GM18873 (cell line): Measurements from ENCODE around the gene NPDC1.
"Not testable (repeated sequence)": the region's sequence is repeated elsewhere in the genome, so short reads cannot be mapped to it uniquely, and the experiment has no call there.

Experiments
- ATAC-seq: cut with Tn5 transposase; IDR thresholded peaks from one replicate; pipeline ENCODE4 v1.9.1; 2021; ENCODE audit warnings: mild to moderate bottlenecking, moderate library complexity, moderate number of reproducible peaks; ENCODE audit not compliant: unreplicated experiment, low FRiP score

NPDC1 gene

DNA sequence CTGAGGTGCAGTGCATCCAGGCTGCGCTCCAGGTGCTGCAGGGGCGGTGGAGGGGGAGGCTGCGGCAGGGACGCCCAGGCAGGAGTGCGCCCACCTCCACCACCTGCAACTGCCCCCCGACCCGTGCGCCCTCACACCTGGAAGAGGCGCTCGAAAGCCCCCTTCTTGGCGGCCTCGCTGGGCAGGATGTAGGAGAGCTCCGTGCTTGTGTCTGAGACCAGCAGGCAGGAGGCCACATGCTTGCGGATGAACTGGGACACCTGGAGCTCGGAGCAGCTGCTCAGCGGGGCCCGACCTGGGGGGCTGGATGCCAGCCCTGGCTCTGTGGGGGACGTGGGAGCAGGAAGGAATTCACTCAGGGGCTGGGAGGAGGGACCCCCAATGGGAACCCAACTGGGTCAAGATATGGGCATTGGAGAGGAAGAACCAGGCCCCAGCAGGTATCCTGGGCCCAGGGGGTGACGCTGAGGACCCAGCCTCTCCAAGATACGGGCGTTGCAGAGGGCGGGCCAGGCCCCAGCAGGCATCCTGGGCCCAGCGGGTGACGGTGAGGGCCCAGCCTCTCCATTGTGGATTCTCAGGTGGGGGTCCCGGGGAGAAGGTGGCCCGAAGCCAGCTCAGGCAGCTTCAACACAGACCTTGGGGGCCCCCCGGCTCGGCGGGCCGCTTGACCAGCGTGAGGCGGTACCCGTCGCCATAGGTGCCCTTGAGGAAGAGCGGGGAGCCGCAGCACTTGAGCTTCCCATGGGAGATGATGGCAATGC is 31.0 kb downstream of the NPDC1 start:
- no peak for ATAC-seq

DNA sequence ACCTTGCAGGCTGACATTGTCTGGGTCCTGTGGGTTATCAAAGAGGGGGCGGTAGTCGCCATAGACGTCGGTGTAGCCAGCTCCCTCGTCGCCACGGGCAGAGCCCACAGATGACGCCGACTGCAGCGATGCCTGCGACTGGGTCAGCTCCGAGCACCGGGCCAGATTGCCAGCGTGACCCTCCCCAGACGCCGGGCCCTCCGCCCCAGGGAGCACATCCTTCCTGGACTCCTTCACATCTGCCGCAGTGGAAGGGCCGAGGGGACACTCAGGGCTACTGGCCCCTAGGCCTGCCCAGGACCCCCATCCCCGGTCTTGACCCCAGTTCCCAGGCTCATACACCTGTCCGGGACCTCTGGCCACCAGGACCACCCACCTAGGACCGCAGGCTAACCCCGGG is 31.8 kb downstream of the NPDC1 start:
- ATAC-seq, result no peak

DNA sequence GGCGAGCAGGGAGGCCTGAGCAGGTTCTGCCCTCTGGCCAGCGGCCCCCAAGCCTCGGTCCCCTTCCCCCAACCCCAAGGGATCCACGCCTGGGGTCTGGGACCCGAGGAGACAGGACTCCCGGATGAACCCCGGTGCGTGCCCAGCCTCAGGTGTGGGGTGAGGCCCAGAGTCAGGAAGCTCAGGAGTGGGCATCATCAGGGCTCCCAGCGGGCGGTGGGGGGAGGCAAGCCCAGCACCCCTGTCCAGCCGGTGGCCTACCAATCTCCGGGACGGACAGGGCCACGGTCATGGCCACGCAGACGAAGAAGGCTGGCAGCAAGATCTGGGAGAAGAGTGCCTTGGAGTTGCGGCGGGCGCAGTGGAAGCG is 32.4 kb downstream of the NPDC1 start:
- no peak for ATAC-seq

DNA sequence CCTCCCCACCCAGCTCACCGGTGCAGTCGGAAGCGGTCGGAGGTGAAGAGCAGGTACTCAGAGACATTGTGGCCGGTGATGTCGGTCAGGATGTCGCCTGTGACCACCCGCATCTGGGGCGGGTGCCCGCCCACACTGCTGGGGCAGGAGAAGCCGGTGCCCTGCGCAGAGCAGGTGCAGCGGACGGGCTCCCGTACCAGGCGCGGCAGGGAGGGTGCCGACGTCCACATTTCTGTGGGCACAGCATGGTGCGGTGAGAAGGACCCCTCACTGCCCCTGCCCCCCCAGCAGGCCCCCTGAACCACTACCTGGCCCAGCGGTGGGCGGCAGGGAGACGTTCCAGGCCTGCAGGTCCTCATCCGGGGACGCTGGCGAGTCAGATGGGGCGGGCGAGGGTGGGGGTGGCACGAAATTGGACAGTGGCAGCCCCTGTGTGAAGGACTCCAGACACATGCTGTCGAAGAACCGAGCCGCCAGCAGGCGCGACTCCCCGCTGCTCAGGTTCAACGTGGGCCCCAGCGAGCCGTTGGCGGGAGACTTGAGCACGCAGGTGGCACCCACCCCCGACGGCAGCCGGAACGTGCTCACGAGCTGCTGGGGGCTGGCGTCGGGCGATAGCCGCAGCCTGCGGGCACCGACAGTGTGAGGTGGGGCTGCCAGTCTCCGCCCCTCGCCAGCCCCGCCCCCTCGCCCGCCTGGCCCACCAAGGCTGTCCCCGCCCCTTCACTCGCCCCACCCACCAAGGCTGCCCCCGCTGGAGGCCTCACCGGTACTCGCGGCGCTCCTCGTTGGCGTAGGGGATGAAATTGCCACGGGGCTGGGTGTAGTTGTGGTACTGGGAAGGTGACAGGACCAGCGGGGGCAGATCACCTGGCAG is 33.0 kb downstream of the NPDC1 start:
- no peak for ATAC-seq

DNA sequence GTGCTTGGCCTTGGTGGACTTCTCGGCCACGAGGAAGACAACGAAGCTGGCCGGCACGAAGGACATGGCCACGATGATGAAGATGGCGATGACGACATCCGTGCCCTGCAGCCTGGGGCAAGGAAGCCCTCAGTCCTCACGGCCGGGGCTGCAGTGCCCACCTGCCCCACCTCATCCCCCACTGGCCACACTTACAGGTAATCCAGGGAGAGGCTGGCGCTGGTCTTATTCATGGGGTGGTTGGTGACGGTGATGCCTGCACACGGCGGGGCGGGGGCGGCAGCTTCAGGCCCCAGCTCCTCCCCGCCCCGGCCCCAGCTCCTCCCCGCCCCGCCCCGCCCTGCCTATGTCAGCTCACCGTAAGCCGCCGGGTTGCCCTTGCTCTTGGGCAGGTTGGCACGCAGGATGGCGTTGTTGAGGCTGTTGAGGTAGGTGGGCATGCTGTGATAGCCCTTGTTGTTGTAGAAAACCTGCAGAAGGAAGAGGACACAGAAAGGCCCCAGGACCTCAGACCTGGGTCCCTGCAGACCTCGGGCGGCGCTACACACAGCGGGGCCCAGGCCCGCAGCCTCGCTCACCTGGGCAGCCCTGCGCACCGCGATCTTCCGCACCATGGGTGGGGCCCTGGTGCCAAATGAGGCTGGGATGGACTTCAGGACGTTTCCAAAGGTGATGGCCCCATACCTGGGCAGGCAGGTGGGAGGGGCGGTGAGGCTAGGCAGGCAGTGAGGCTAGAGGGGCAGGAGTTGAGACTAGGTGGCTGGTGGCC is 33.9 kb downstream of the NPDC1 start:
- no peak for ATAC-seq

DNA sequence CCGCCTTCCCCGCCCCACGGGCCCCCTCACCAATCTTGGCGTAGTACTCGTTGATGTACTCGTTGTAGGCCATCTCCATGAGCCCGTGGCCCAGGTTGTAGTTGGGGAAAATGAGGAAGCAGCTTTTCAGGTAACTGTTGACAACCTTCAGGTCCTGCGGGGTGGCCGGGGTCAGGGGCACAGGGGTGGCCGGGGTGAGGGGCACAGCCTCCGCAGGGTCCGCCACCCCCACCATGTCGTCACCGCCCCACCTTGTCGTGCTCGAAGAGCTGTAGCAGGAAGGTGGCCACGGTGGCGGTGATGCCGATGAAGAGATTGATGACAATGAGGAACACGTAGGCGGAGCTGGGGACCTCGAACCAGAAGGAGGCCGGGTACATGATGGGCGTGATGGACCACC is 34.8 kb downstream of the NPDC1 start:
- no peak for ATAC-seq

DNA sequence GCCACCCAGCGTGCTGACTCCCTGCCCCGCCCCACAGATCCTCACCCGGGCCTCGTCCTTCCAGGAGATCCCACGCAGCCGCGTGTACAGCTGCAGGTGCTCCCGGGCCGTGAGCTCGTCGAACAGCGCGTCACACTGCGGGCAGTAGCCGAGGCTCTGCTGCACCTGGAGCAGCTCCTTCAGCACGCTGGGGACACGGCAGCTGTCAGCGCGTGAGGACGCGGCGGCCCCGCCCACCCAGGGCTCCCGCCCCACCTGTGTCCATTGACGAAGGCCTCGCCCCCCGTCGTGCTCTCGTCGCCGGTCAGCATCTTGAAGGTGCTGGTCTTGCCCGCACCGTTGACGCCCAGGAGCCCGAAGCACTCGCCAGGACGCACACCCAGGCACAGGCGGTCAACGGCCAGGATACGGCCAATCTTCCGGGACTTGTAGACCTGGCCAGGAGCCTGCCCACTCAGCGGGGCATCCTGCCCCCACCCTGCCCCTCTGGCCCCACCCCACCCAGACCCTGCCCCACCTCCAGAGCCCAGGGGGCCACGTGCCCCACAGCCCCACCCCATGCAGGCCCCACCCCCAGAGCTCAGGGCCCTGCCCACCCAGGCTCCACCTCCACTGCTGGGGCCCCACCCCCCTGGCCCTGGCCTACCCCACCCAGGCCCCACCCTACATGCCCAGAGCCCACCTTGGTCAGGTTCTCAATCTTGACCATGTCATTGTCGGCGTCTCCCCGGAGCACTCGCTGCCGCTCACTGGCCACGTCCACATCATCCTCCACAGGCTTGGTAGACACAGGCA is 35.8 kb downstream of the NPDC1 start:
- ATAC-seq, result no peak

DNA sequence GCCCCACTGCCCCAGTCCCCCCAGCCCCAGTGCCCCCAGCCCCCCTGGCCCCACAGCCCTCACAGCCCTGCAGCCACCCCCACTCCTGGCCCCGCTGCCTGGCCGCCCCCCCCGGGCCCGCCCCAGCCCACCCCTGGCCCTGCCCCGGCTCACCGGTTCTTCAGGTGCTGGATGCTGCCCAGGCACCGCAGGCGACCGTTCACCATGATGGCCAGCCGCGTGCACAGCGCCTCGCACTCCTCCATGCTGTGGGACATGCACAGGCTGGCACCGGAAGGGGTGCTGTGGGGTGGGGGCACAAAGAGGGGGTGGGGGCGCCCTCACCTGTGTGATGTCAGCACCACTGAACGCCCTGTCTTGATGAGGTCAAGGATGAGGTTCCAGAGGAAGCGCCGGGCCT is 36.8 kb downstream of the NPDC1 start:
- ATAC-seq, result no peak

DNA sequence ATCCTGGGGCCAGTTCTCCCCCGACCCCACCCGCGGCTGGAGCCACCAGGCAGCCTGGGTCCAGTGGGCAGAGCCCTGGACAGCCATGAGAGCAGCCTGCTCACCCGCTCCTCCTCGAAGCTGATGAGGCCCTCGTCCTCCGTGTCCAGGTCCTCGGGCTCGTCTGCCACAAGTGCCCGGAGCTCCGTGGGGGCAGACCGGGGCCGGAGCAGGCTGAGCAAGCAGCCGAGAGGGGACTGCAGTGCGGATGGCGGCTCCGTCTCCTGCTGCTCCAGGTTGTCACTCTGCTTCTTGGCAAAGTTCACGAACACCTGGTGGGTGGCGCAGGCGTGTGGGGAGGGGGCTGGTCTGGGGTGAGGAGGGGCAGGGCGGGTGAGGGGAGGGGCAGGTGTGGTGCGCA is 37.7 kb downstream of the NPDC1 start:
- no peak for ATAC-seq

DNA sequence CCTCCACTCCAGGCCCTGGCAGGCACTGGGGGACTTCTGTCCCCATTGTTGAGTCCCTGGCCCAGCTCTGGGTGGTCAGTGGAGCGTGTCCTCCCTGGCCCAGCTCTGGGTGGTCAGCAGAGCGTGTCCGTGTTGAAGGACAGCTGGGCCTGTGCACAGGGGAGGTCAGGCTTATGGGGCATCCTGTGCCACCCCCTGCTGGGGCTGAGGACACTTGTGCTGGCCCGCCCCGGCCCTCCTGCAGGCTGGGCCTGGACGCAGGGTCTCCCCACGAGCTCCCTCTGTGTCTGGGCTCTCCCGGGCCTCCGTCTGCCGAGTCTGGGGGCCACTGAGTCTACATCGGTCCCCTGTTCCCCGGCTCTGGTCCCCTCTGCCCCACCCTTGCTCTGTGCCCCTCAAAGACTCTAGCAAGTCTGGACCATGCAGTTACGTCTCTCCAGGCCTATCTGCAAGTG is 38.1 kb downstream of the NPDC1 start:
- no peak for ATAC-seq

DNA sequence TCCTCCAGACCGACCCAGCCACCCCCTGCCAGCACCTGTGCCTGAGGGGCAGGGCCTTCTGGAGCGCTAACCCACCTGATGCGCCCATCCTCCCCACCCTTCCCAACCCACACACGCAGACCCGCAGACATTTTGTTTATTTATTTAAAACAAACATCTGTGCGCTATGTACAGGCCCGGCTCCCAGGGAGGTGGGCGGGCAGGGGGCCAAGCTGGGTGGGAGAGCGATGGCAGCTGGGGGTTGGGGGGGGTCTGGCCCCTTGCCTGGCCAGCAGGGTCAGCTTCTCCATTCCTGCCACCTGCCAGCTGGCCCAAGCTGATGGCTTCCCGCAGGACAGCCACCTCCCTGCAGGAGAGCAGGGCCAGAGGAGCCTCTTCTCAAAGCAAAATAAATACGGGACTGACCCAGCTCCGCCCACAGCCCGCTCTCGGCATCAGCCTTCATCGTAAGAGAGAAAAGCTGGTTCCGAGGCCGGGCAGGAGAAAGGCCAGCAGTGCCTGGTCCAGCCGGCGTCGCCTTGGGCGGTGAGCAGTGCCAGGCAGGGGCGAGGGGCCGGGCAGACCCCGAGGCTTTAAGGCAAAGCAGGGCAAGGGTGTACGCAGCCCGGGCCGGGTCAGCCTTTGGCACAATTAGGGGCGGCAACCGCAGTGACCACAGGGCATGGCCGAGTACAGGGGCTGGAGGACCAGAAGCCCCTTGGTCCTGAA is 38.7 kb downstream of the NPDC1 start:
- ATAC-seq, result no peak

DNA sequence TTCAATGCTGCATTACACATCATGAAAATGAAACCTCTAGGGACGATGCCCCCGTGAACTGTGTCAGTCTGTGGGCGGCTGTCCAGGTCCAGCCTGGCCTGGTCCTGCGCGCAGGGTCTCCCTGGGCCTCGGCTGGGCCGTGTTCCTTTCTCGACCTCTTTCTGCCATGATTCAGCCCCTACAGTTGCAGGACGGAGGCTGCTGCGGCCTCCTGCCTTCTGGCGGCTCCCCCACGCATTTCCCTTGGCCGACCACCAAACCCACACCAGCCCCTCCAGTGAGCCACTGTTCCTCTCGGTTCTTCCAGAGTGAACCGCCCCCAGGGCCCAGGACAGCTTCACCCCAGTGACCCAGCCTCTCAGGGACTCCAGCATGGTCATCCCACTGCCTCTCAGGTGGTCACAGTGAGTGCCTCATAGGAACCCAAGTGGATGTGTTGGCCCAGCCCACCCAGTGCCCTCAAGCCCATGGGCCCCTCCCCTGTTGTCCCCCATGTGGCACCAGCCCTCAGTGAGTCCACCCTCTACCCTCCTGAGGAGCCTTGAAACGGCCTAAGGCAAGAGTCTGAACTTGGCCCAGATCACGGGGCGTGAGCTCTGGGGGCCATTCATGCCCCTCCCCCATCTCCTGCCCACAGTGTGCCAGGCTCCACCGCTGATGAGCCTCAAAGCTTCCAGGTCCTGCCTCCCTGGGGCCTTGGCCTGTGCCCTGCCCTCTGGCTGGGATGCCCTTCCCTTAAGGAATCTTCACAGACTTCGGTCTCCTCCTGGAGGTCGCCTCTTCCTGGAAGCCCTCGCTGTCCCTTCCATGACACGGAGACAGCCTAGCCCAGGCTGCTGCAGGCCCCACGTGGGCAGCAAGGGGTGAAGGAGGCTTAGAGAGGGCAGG is 39.6 kb downstream of the NPDC1 start:
- no peak for ATAC-seq

DNA sequence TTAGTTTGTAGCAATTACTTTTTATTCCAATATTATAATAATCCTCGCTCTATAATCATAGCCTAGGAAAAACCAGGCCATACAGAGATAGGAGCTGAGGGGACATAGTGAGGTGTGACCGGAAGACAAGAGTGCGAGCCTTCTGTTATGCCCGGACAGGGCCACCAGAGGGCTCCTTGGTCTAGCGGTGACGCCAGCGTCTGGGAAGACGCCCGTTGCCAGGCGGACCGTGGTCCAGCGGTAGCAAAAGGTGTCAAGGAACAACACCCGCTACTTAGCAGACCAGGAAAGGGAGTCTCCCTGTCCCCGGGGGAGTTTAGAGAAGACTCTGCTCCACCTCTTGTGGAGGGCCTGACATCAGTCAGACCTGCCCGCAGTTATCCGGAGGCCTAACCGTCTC is 41.7 kb downstream of the NPDC1 start:
- not testable (repeated sequence) for ATAC-seq

DNA sequence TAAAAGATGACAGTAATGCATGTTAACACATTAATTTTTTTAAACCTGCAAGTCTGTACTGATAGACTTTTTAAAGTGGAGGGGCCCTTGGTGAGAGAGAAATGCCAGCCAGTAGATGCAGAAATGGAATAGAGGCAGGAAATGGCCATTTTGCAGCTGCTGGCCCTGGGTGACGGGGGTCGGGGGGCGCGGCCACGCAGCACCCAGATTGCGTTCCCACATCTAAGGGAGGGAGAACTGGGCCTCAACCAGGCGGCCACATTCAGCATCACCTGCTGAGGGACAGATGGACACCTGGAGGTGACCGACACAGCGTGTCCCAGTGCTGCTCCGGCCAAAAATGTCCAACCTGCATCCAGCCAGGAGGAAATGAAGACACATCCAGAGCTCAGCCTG is 43.3 kb downstream of the NPDC1 start:
- no peak for ATAC-seq

DNA sequence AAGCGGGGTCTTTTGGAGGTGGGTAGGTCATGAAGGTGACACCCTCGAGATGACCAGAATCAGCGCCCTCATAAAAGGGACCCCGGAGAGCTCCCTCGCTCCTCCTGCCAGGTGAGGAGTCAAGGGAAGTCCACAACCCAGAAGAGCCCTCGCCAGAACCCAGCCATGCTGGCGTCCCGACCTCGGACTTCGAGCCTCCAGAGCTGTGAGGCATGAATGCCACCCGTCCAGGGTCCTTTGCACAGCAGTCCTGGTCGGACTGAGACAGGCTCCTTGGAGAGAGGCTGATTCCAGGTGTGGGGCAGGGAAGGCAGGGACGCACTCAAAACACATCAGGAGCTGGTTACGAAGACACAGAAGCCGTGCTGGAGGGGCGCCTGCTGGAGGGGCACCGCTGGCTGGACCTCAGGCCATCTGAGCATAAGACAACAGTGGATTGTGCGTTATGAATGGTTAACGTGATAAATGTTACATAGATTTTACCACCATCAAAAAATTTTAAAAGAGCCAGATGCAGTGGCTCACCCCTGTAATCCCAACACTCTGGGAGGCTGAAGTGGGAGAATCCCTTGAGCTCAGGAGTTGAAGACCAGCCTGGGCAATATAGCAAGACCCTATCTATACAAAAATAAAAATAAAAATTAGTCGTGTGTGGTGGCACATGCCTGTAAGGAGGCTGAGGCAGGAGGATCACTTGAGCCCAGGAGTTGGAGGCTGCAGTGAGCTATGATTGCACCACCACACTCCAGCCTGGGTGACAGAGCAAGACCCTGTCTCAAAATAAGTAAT is 43.9 kb downstream of the NPDC1 start:
- no peak for ATAC-seq

DNA sequence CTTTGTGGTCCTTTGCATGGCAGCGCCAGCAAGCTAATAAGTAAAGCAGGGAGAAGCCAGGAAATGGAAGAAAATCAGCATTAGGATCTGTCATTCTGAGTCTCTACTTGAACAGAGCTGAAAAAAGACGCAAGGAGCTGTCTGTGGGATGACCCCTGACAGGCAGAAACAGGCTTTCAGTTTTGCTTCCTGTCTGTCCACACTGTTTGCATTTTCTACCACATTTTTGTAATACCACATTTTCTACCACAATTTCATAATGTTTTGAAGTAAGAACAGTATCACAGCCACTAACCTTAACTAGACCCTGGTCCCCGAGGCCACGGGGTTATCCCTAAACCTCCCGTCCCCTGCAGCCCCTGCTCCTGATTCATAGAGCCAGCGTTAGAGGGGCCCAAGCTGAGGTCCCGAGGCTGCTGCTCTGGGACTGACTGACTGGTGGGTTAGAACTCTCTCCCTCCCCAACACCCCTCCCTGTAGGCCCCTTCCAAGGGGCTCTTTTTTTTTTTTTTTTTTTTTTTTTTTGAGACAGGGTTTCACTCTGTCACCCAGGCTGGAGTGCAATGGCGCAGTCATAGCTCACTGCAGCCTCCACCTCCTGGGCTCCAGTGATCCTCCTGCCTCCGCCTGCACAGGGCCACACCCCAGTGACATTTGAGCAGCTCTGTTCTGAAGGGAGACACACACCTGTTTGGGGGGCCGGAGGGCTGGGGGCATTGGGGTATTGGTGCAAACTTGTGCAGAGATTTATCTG is 45.6 kb downstream of the NPDC1 start:
- ATAC-seq, result peak; percentile 64

DNA sequence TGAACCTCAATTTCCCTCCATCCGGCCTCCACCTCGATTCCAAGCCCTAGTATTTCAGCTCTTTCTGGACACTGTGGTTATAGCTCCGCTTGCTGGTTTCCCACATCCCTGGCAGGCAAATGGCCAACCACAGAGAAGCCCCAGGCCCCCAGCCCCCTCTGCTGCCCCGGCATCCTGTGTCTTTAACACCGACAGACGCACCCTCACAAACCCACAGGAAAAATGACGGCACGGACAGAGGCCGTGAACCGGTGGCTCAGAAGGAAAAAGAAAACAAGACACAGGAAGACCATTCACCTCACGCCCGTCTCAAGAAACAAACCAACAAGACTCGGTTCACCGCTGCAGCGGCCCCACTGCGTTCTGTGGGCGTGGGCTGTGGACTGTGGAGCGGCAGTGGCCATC is 48.1 kb downstream of the NPDC1 start:
- ATAC-seq, result no peak
